ENCODE results near the gene OXSR1.
A peak's percentile ranks its signal among the peaks of the same experiment; 100 is the strongest.

GRCh38 chr3:38165722-38166387 lies 518 bp downstream of the OXSR1 start:
- TF ChIP-seq CTCF (IDR thresholded peaks at IDR 0.05; ENCODE audit: low read depth, low read length, missing input control) (peak; percentile 4), NR2F2 (IDR thresholded peaks at IDR 0.05) (no peak), FOXA1 (IDR thresholded peaks at IDR 0.05) (no peak), GABPA (IDR thresholded peaks at IDR 0.05 in 1 of 2, conservative IDR thresholded peaks at IDR 0.05 in 1 of 2) (no peak)

Measured in liver (tissue), 3 donors.